Peyer's patch (tissue), 4 donors: Measurements from ENCODE around the gene TNC. TPM values are rescaled to one million over a fixed set of nuclear protein-coding genes. Genes with fewer than 3 reads are reported as not detected.
A peak's percentile ranks its signal among the peaks of the same experiment; 100 is the strongest.

Source experiments
- DNase-seq, 3 donors: peaks; one replicate each; pipeline ENCODE4 v3.0.0-alpha.2; 2017 to 2019
- H3K27ac ChIP-seq, 4 donors: fragments of 200-600 bp; sonication (generic); one replicate each; pipeline ENCODE4 v1.5.1; 2016 to 2019
- H3K27me3 ChIP-seq, 2 donors: fragments of 200-600 bp; sonication (generic); one replicate each; pipeline ENCODE4 v1.5.1; 2019
- H3K36me3 ChIP-seq, 3 donors: fragments of 200-600 bp; sonication (generic); one replicate each; pipeline ENCODE4 v1.5.1; 2016 to 2019
- H3K4me1 ChIP-seq, 4 donors: fragments of 200-600 bp; sonication (generic); one replicate each; pipeline ENCODE4 v1.5.1; 2016 to 2019
- H3K4me3 ChIP-seq, 4 donors: fragments of 200-600 bp; sonication (generic); 1 replicate in 3 of 4; 2 replicates in 1 of 4; pipeline ENCODE4 v1.5.1; 2016 to 2019; ENCODE audit warnings: mild to moderate bottlenecking in 1 of 4
- H3K9me3 ChIP-seq, 4 donors: fragments of 200-600 bp; sonication (generic); one replicate each; pipeline ENCODE4 v1.5.1; 2016 to 2019; ENCODE audit warnings: mild to moderate bottlenecking in 1 of 4
- CTCF ChIP-seq, 6 experiments: fragments of 450-650 bp in 4 of 6; fragments of 200-600 bp in 2 of 6; sonication (generic) in 1 of 6; IDR thresholded peaks; one replicate each; pipeline ENCODE4 v1.5.1; 2017 to 2019; ENCODE audit warnings: antibody characterized with exemption in 6 of 6, mild to moderate bottlenecking in 3 of 6, moderate library complexity in 1 of 6
- POLR2A ChIP-seq, 2 donors: fragments of 450-650 bp; IDR thresholded peaks; one replicate each; pipeline ENCODE4 v1.5.1; 2017; ENCODE audit warnings: antibody characterized with exemption in 2 of 2, mild to moderate bottlenecking in 2 of 2, moderate library complexity in 2 of 2
- total RNA-seq, 4 donors: library from RNA; depleted of rRNA; stranded (reverse); fragments of >200 nt; gene quantifications; one replicate each; pipeline ENCODE4 v1.1.0, GENCODE V29; 2016

Gene TNC
- total RNA-seq, 4 donors from 2014 or later: 14.5 to 97.4 (median 38.4) TPM

- peak overlapping the region in 2 of 4 donors; percentile 1 to 80 for H3K27ac ChIP-seq
These were observed 83.2 kb downstream of the TNC start for GRCh38 chr9:115034801-115035200.

GRCh38 chr9:115033800-115034199 lies 84.2 kb downstream of the TNC start:
- Histone ChIP-seq H3K4me3 (no peak overlapping the region), H3K36me3 (peaks cover 0 to 6% (median 0%) of the 10 kb centered on the region in 3 donors), H3K27ac (peak overlapping the region in 1 of 4 donors; percentile 80), H3K27me3 (no peaks in the 10 kb centered on the region), H3K9me3 (no peaks in the 10 kb centered on the region), H3K4me1 (peaks cover 0 to 7% (median 0%) of the 10 kb centered on the region in 4 donors)
- DNase-seq: no peak
- TF ChIP-seq POLR2A (IDR thresholded peaks at IDR 0.05): no peak
- no peak for TF ChIP-seq CTCF (IDR thresholded peaks at IDR 0.05)

More at GRCh38 chr9:115034801-115035200, 83.2 kb downstream of the TNC start:
- TF ChIP-seq POLR2A (IDR thresholded peaks at IDR 0.05) (no peak), CTCF (IDR thresholded peaks at IDR 0.05) (no peak)
- no peaks in the 10 kb centered on the region for H3K27me3 ChIP-seq
- H3K4me3 ChIP-seq: no peak overlapping the region
- H3K9me3 ChIP-seq: no peaks in the 10 kb centered on the region
- peaks cover 0 to 15% (median 0%) of the 10 kb centered on the region in 4 donors for H3K4me1 ChIP-seq
- H3K36me3 ChIP-seq: peaks cover 0 to 6% (median 0%) of the 10 kb centered on the region in 3 donors
- DNase-seq: no peak

- peaks cover 0 to 5% (median 0%) of the 10 kb centered on the region in 4 donors for H3K4me1 ChIP-seq
- no peak for DNase-seq
- no peaks in the 10 kb centered on the region for H3K9me3 ChIP-seq
- peaks cover 0 to 6% (median 0%) of the 10 kb centered on the region in 3 donors for H3K36me3 ChIP-seq
- TF ChIP-seq POLR2A (IDR thresholded peaks at IDR 0.05): no peak
- no peak for TF ChIP-seq CTCF (IDR thresholded peaks at IDR 0.05)
- H3K4me3 ChIP-seq: no peak overlapping the region
- no peaks in the 10 kb centered on the region for H3K27me3 ChIP-seq
- no peak overlapping the region for H3K27ac ChIP-seq
These were observed 85.7 kb downstream of the TNC start for GRCh38 chr9:115032296-115032695.

- Histone ChIP-seq H3K27ac (no peak overlapping the region), H3K4me3 (no peak overlapping the region), H3K36me3 (peaks cover 0 to 6% (median 0%) of the 10 kb centered on the region in 3 donors), H3K4me1 (no peaks in the 10 kb centered on the region), H3K27me3 (no peaks in the 10 kb centered on the region), H3K9me3 (no peaks in the 10 kb centered on the region)
- TF ChIP-seq CTCF (IDR thresholded peaks at IDR 0.05) (no peak), POLR2A (IDR thresholded peaks at IDR 0.05) (no peak)
- no peak for DNase-seq
These were observed 88.0 kb downstream of the TNC start for GRCh38 chr9:115030006-115030405.

GRCh38 chr9:115025721-115026120 lies 92.2 kb downstream of the TNC start:
- Histone ChIP-seq H3K27ac (no peak overlapping the region), H3K9me3 (no peaks in the 10 kb centered on the region)
- no peak for TF ChIP-seq CTCF (IDR thresholded peaks at IDR 0.05)

More at GRCh38 chr9:115025721-115026120, 92.2 kb downstream of the TNC start:
- no peaks in the 10 kb centered on the region for H3K4me1 ChIP-seq
- DNase-seq: no peak
- H3K36me3 ChIP-seq: peaks cover 0 to 3% (median 0%) of the 10 kb centered on the region in 3 donors
- no peak overlapping the region for H3K4me3 ChIP-seq
- no peaks in the 10 kb centered on the region for H3K27me3 ChIP-seq
